COR-L47 (cell line): ENCODE measurements around the gene ECHS1.

Source experiments
- DNase-seq: peaks from one replicate; lab custom pipeline; 2025; lab: John Stamatoyannopoulos, UW

The ECHS1 gene

GRCh38 chr10:133341983-133342382, 31.2 kb downstream of the ECHS1 start:
- DNase-seq: no peak

GRCh38 chr10:133339708-133340380, 33.3 kb downstream of the ECHS1 start:
- DNase-seq: no peak

GRCh38 chr10:133338080-133339071, 34.8 kb downstream of the ECHS1 start:
- no peak for DNase-seq

GRCh38 chr10:133337370-133337725, 35.8 kb downstream of the ECHS1 start:
- DNase-seq: no peak

- DNase-seq: no peak
These were observed 36.4 kb downstream of the ECHS1 start, which contains the start of gene CALY for GRCh38 chr10:133336577-133337369. CALY (minus strand) TSS chr10:133336896; CDS start chr10:133328989, 7,907 bp downstream.

GRCh38 chr10:133336118-133336576, 37.0 kb downstream of the ECHS1 start:
- DNase-seq: no peak

GRCh38 chr10:133335246-133336117, 37.7 kb downstream of the ECHS1 start:
- no peak for DNase-seq

GRCh38 chr10:133334503-133335245, 38.5 kb downstream of the ECHS1 start:
- DNase-seq: no peak

- no peak for DNase-seq
These were observed 40.0 kb downstream of the ECHS1 start for GRCh38 chr10:133332936-133333699.

- DNase-seq: peak; percentile 50
These were observed 43.5 kb downstream of the ECHS1 start for GRCh38 chr10:133329491-133330202.

GRCh38 chr10:133328358-133329343, 44.5 kb downstream of the ECHS1 start:
- no peak for DNase-seq

- no peak for DNase-seq
These were observed 45.4 kb downstream of the ECHS1 start for GRCh38 chr10:133327651-133328357.

GRCh38 chr10:133326745-133327650, 46.2 kb downstream of the ECHS1 start:
- no peak for DNase-seq

- DNase-seq: no peak
These were observed 47.0 kb downstream of the ECHS1 start for GRCh38 chr10:133326223-133326551.

- DNase-seq: no peak
These were observed 47.5 kb downstream of the ECHS1 start for GRCh38 chr10:133325440-133326222.
